ENCODE results near the gene NTN5. TPM values are rescaled to one million over a fixed set of nuclear protein-coding genes. Genes with fewer than 3 reads are reported as not detected.
A peak's percentile ranks its signal among the peaks of the same experiment; 100 is the strongest.

Gene NTN5
- total RNA-seq, 1 donor from 2014 or later: not detected

GRCh38 chr19:48651683-48652048 lies 21.2 kb downstream of the NTN5 start:
- no peak for ATAC-seq (ENCODE audit: poor library complexity)
- intact Hi-C loops (cut with DNase I): no loop called here
- DNase-seq: no peak

GRCh38 chr19:48650974-48651682 lies 21.7 kb downstream of the NTN5 start:
- DNase-seq: no peak
- intact Hi-C loops (cut with DNase I): no loop called here
- ATAC-seq (ENCODE audit: poor library complexity): no peak

- intact Hi-C loops (cut with DNase I): loop anchor here (10.0 kb wide), 1 partner anchor 87 kb away; no protein-coding TSS in a partner anchor
- ATAC-seq (ENCODE audit: poor library complexity) (no peak), DNase-seq (no peak)
Observed at GRCh38 chr19:48648134-48648533, 24.7 kb downstream of the NTN5 start.

- DNase-seq: no peak
- intact Hi-C loops (cut with DNase I): loop anchor here (10.0 kb wide), 1 partner anchor 88 kb away; no protein-coding TSS in a partner anchor
- ATAC-seq (ENCODE audit: poor library complexity): no peak
Observed at GRCh38 chr19:48646722-48647216, 26.0 kb downstream of the NTN5 start.

- intact Hi-C loops (cut with DNase I): loop anchor here (10.0 kb wide), 1 partner anchor 89 kb away; no protein-coding TSS in a partner anchor
- peak; percentile 95 for ATAC-seq (ENCODE audit: poor library complexity)
- peak; percentile 90 for DNase-seq
Observed at GRCh38 chr19:48646001-48646721, 26.7 kb downstream of the NTN5 start, which contains the start of gene CA11. CA11 (minus strand) TSS chr19:48646187; CDS start chr19:48645632, 555 bp downstream.

GRCh38 chr19:48645620-48646000 lies 27.2 kb downstream of the NTN5 start:
- ATAC-seq (ENCODE audit: poor library complexity): peak; percentile 11
- intact Hi-C loops (cut with DNase I): loop anchor here (10.0 kb wide), 1 partner anchor 89 kb away; no protein-coding TSS in a partner anchor
- no peak for DNase-seq

GRCh38 chr19:48644839-48645619 lies 27.8 kb downstream of the NTN5 start:
- ATAC-seq (ENCODE audit: poor library complexity): peak; percentile 78
- intact Hi-C loops (cut with DNase I): loop anchor here (10.0 kb wide), 1 partner anchor 90 kb away; no protein-coding TSS in a partner anchor
- peak; percentile 79 for DNase-seq

GRCh38 chr19:48644355-48644754 lies 28.5 kb downstream of the NTN5 start:
- ATAC-seq (ENCODE audit: poor library complexity) (no peak), DNase-seq (no peak)
- intact Hi-C loops (cut with DNase I): loop anchor here (10.0 kb wide), 1 partner anchor 90 kb away; no protein-coding TSS in a partner anchor

- ATAC-seq (ENCODE audit: poor library complexity) (no peak), DNase-seq (no peak)
- intact Hi-C loops (cut with DNase I): loop anchor here (10.0 kb wide), 1 partner anchor 92 kb away; no protein-coding TSS in a partner anchor
Observed at GRCh38 chr19:48642862-48643261, 30.0 kb downstream of the NTN5 start.

GRCh38 chr19:48641850-48642249 lies 31.0 kb downstream of the NTN5 start:
- no peak for DNase-seq
- no peak for ATAC-seq (ENCODE audit: poor library complexity)
- intact Hi-C loops (cut with DNase I): loop anchor here (10.0 kb wide), 1 partner anchor 93 kb away; no protein-coding TSS in a partner anchor

- ATAC-seq (ENCODE audit: poor library complexity) (no peak), DNase-seq (no peak)
- intact Hi-C loops (cut with DNase I): loop anchor here (10.0 kb wide), 1 partner anchor 95 kb away; no protein-coding TSS in a partner anchor
Observed at GRCh38 chr19:48639483-48640375, 33.1 kb downstream of the NTN5 start.

- DNase-seq (no peak), ATAC-seq (ENCODE audit: poor library complexity) (no peak)
- intact Hi-C loops (cut with DNase I): no loop called here
Observed at GRCh38 chr19:48638831-48639381, 33.9 kb downstream of the NTN5 start.

- intact Hi-C loops (cut with DNase I): no loop called here
- ATAC-seq (ENCODE audit: poor library complexity) (peak; percentile 42), DNase-seq (peak; percentile 83)
Observed at GRCh38 chr19:48637948-48638830, 34.6 kb downstream of the NTN5 start.

GRCh38 chr19:48637449-48637947 lies 35.3 kb downstream of the NTN5 start:
- DNase-seq: peak; percentile 99
- intact Hi-C loops (cut with DNase I): no loop called here
- ATAC-seq (ENCODE audit: poor library complexity): peak; percentile 78

GRCh38 chr19:48636859-48637448 lies 35.9 kb downstream of the NTN5 start, which contains the start of gene DBP:
DBP (minus strand) TSS chr19:48637379; CDS start chr19:48636994, 385 bp downstream.
- peak; percentile 76 for DNase-seq

More at GRCh38 chr19:48636859-48637448, 35.9 kb downstream of the NTN5 start, which contains the start of gene DBP:
- peak; percentile 6 for ATAC-seq (ENCODE audit: poor library complexity)
- intact Hi-C loops (cut with DNase I): no loop called here
